Right lobe of liver (tissue), 6 donors: ENCODE results near the gene PDCL3. TPM values are rescaled to one million over a fixed set of nuclear protein-coding genes. Genes with fewer than 3 reads are reported as not detected.

Source experiments
- ATAC-seq, 4 donors: fragments of 200-7000 bp; cut with Tn5 transposase; one replicate each; pipeline ENCODE4 v1.9.1; 2020; ENCODE audit warnings: mild to moderate bottlenecking in 4 of 4, moderate library complexity in 4 of 4
- DNase-seq, 3 donors: peaks; one replicate each; pipeline ENCODE4 v3.0.0-alpha.2; 2020
- H3K27ac ChIP-seq, 3 donors: fragments of 200-600 bp; one replicate each; pipeline ENCODE4 v1.8.0; 2022
- H3K27me3 ChIP-seq, 2 donors: fragments of 200-600 bp; one replicate each; pipeline ENCODE4 v1.8.0; 2022
- H3K36me3 ChIP-seq, 4 donors: fragments of 200-600 bp; sonication (generic) in 1 of 4; one replicate each; pipeline versions ENCODE4 v1.5.1 to v1.8.0; 2017 to 2022; ENCODE audit warnings: control low read depth in 1 of 4
- H3K4me1 ChIP-seq, 4 donors: fragments of 200-600 bp; sonication (generic) in 1 of 4; one replicate each; pipeline versions ENCODE4 v1.5.1 to v1.8.0; 2017 to 2022; ENCODE audit warnings: control low read depth in 1 of 4
- H3K4me3 ChIP-seq, 3 donors: fragments of 200-600 bp; one replicate each; pipeline ENCODE4 v1.8.0; 2022
- H3K9me3 ChIP-seq, 4 donors: fragments of 200-600 bp; sonication (generic) in 1 of 4; one replicate each; pipeline versions ENCODE4 v1.5.1 to v1.8.0; 2017 to 2022; ENCODE audit warnings: control low read depth in 1 of 4
- CTCF ChIP-seq, 4 donors: fragments of 200-600 bp in 3 of 4; fragments of 450-650 bp in 1 of 4; IDR thresholded peaks; one replicate each; pipeline versions ENCODE4 v1.5.1 to v1.8.0; 2016 to 2022; ENCODE audit warnings: antibody characterized with exemption in 4 of 4, mild to moderate bottlenecking in 2 of 4
- POLR2A ChIP-seq: fragments of 450-650 bp; IDR thresholded peaks from one replicate; pipeline ENCODE4 v1.6.1; 2017; ENCODE audit warnings: antibody characterized with exemption, mild to moderate bottlenecking
- WGBS: methylation state at CpG from one replicate; pipeline ENCODE4 v1.1.6; 2018; ENCODE audit warnings: low coverage, low lambda C conversion rate; ENCODE audit not compliant: insufficient coverage; ENCODE audit errors: missing lambda C conversion rate; 5-methylcytosine and 5-hydroxymethylcytosine counted together
- intact Hi-C, 2 donors: fragments of 100-400 bp; cut with DNase I; formaldehyde crosslinking; loops; one replicate each; pipeline versions ENCODE4 v1.11.2 to v1.14.1; 2022
- total RNA-seq, 6 experiments: library from RNA; depleted of rRNA in 2 of 6; stranded (reverse); fragments of >200 nt in 2 of 6; fragmentation: NEBNext Ultra II Directional in 3 of 6; extraction: Animal tissue kit (Norgen Biotek cat#: 25700) in 3 of 6; gene quantifications; one replicate each; pipeline versions ENCODE4 v1.1.0 to v1.2.4, GENCODE V29; 2016 to 2023
- donor health status: DM: no; HTN: yes; CAD: no.
- donor health status: DM: no; HTN: no; CAD: no.
- donor health status: DM: no; HTN: no; CAD: no.
- donor health status: DM: no; HTN: yes; CAD: no.
- donor health status: DM: no; HTN: yes; CAD: no.

PDCL3 gene
- total RNA-seq, 6 experiments from 2014 or later = 5.2 to 8.4 (median 7.0) TPM

- H3K4me1 ChIP-seq = no peaks in the 10 kb centered on the region
- H3K9me3 ChIP-seq = no peaks in the 10 kb centered on the region
- 90% methylated on average over 2 of the region's 9 CpGs for WGBS
- intact Hi-C loops = loop anchor here in 1 of 2 donors (10.0 kb wide), 1 partner anchor 372 kb away; no protein-coding TSS in a partner anchor
- H3K4me3 ChIP-seq = no peak overlapping the region
- H3K36me3 ChIP-seq = no peaks in the 10 kb centered on the region
- DNase-seq = no peak
- no peaks in the 10 kb centered on the region for H3K27me3 ChIP-seq
- no peak for ATAC-seq
- no peak for TF ChIP-seq POLR2A
- TF ChIP-seq CTCF (IDR thresholded peaks at IDR 0.05) = no peak
- H3K27ac ChIP-seq = no peak overlapping the region
Measured at GRCh38 chr2:100612388-100613000, 49.7 kb downstream of the PDCL3 start.

GRCh38 chr2:100613719-100614118, 50.9 kb downstream of the PDCL3 start:
- intact Hi-C loops = loop anchor here in 1 of 2 donors (10.0 kb wide), 1 partner anchor 371 kb away; no protein-coding TSS in a partner anchor
- 50% methylated on average over 1 of the region's 1 CpG for WGBS
- no peak for TF ChIP-seq CTCF (IDR thresholded peaks at IDR 0.05)
- H3K27ac ChIP-seq = no peak overlapping the region
- DNase-seq = no peak
- ATAC-seq = no peak
- no peaks in the 10 kb centered on the region for H3K27me3 ChIP-seq
- H3K9me3 ChIP-seq = no peaks in the 10 kb centered on the region
- no peaks in the 10 kb centered on the region for H3K4me1 ChIP-seq
- H3K36me3 ChIP-seq = no peaks in the 10 kb centered on the region
- no peak overlapping the region for H3K4me3 ChIP-seq

GRCh38 chr2:100614455-100615000, 51.7 kb downstream of the PDCL3 start:
- Histone ChIP-seq H3K27ac (no peak overlapping the region), H3K9me3 (no peaks in the 10 kb centered on the region), H3K27me3 (no peaks in the 10 kb centered on the region), H3K4me1 (no peaks in the 10 kb centered on the region), H3K4me3 (no peak overlapping the region), H3K36me3 (no peaks in the 10 kb centered on the region)
- no peak for DNase-seq
- 50% methylated on average over 2 of the region's 11 CpGs for WGBS
- intact Hi-C loops = loop anchor here in 1 of 2 donors (10.0 kb wide), 1 partner anchor 370 kb away; no protein-coding TSS in a partner anchor
- no peak for ATAC-seq
- no peak for TF ChIP-seq CTCF (IDR thresholded peaks at IDR 0.05)
- TF ChIP-seq POLR2A = no peak

GRCh38 chr2:100615471-100615870, 52.7 kb downstream of the PDCL3 start:
- TF ChIP-seq POLR2A = no peak
- no peak for TF ChIP-seq CTCF (IDR thresholded peaks at IDR 0.05)
- no peak overlapping the region for H3K4me3 ChIP-seq
- ATAC-seq (no peak), DNase-seq (no peak)
- no peaks in the 10 kb centered on the region for H3K36me3 ChIP-seq
- intact Hi-C loops = loop anchor here in 1 of 2 donors (10.0 kb wide), 1 partner anchor 369 kb away; no protein-coding TSS in a partner anchor
- H3K4me1 ChIP-seq = no peaks in the 10 kb centered on the region
- H3K27ac ChIP-seq = no peak overlapping the region
- no peaks in the 10 kb centered on the region for H3K9me3 ChIP-seq
- 79% methylated on average over 3 of the region's 6 CpGs for WGBS
- H3K27me3 ChIP-seq = no peaks in the 10 kb centered on the region
